HG03571 (cell line): ENCODE data around the gene DCLK1.
"Not testable (repeated sequence)": the region's sequence is repeated elsewhere in the genome, so short reads cannot be mapped to it uniquely, and the experiment has no call there.

Source experiments
- ATAC-seq: cut with Tn5 transposase; IDR thresholded peaks from one replicate; pipeline ENCODE4 v1.9.1; 2021; ENCODE audit not compliant: unreplicated experiment

Gene DCLK1

GRCh38 chr13:36131931-36132297 lies 732 bp upstream of the DCLK1 start:
- no peak for ATAC-seq

DNA sequence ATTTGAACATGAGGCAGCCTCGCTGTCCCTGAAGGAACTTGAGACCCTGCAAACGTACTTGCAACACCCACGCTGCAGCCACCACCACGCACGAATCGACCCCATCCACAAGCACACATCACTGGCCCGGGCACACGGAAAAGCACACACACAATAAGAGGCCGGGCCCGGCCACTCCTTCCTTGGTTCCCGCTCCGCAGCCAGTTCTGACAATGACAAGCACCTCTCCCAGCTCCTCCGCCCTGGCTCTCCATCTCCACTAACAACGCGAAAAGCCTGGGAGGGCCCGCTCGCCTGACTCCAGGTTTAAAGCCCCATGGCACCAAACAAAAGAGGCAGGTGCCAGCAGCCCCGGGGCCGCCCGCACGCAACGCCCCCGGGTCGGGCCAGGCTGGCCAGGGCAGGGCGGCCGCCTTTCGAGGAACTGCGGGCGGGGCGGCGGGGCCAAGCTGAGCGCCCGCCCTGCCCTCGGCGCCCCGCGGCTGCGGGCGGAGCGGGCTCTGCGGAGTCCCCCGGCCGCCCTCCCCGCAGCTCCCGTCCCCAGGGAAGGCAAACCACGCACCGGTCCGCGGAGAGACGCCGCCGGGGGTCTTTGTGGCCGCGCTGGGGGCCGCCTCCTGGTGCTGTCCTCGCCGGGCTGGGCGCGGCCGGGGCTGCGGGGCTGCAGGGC lies 495 bp downstream of the DCLK1 start:
- no peak for ATAC-seq

- no peak for ATAC-seq
Measured at GRCh38 chr13:36130193-36130551, 1.0 kb downstream of the DCLK1 start.

DNA sequence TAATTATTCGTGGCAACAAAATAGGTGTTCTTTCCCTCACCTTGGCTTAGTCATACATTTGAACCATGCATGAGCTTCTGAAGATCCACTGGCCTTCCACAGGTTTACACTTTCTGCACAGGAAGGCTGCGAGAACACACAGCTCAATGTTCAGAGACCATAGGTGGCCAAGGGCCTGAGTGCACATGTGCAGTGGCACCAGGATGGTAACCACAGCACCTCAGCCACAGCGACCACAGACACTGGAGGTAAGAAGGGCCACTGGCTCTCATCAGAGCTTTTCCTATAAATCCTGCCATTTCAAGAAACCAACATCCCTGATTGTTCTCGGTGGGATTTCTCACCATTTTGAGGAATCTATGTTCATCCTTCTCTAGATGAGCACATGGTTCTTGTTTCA lies 1.6 kb downstream of the DCLK1 start:
- ATAC-seq = no peak

DNA sequence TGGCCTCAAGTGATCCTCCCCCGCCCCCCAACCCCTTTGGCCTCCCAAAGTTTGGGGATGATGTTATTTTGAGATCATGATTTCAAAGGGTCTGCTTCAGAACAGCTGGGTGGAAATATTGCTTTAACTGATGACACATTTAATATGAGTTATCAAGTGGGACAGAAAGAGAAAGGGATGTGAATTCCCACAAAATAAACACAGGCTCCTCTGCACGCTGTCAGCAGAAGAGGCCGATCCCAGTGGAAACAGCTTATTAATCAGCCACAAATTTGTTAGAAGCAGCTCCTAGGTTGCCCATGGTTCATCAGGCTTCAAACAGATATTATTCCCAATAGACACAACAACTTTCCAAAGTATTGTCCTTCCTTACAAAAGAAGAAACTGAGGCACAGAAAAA lies 4.7 kb downstream of the DCLK1 start:
- ATAC-seq = no peak

- ATAC-seq = no peak
Measured at GRCh38 chr13:36125841-36126240, 5.3 kb downstream of the DCLK1 start.

GRCh38 chr13:36124236-36124822 lies 6.9 kb downstream of the DCLK1 start:
- no peak for ATAC-seq

GRCh38 chr13:36115306-36115705 lies 15.9 kb downstream of the DCLK1 start:
- ATAC-seq = no peak

GRCh38 chr13:36114233-36114632 lies 16.9 kb downstream of the DCLK1 start:
- ATAC-seq = no peak

GRCh38 chr13:36108954-36109353 lies 22.2 kb downstream of the DCLK1 start:
- no peak for ATAC-seq

DNA sequence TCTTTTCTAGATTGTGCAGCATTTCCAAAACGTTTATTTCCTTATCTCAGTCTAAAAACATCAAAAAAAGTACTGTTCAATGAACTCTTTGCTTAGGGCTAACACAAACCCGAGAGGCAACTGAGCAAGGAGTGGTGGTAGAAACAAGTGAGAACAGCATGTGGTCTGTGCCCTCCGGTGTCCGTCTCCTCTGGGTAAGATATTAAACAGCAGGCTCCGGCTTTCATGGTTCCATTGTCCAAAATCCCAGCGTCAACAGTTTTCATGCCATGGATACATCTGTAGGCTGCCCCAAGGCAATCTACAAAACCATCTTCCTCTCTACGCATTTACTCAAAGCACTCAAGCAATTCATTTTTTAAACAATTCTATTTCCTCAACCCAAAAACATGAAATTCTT lies 22.8 kb downstream of the DCLK1 start:
- no peak for ATAC-seq

DNA sequence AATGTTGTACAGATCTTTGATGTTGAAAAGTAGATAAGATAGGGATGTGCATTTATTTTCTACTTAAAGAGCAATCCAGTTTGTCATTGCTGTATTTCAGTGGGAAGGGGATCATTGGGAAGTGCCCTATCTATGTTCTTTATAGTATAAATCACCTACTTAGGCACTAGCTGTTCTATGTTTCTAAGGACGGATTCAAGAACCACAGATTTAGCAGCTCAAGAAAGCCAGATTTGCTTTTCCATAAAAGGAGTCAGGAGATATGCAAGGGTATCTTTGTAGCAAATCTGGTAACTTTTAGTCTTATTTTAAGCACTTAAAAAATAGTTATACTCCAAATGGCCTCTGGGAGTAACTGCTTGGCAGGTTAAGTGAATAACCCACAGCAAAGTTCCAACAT lies 23.7 kb downstream of the DCLK1 start:
- no peak for ATAC-seq

DNA sequence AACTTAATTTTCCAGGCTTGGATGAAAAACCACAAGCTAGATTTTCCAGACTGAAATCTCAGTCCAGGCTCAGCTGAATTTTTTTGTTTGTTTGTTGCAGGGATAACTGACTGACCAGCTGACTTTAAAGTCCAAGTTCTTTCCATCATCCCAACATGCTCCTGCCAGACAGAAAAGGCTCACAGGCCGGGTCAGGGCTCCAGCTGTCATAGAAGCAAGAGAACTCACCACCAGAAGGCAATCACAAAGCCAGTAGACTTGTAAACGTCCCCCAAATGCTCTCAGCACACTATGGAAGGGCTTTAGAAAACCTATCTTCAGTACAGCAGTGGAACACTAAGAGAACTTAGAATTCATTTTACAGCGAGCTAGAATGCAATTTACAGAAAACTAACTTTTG lies 25.5 kb downstream of the DCLK1 start:
- ATAC-seq = no peak

- ATAC-seq = no peak
Measured at GRCh38 chr13:36102721-36103120, 28.5 kb downstream of the DCLK1 start.

- not testable (repeated sequence) for ATAC-seq
Measured at GRCh38 chr13:36101907-36102306, 29.3 kb downstream of the DCLK1 start.

- no peak for ATAC-seq
Measured at GRCh38 chr13:36101157-36101556, 30.0 kb downstream of the DCLK1 start.

DNA sequence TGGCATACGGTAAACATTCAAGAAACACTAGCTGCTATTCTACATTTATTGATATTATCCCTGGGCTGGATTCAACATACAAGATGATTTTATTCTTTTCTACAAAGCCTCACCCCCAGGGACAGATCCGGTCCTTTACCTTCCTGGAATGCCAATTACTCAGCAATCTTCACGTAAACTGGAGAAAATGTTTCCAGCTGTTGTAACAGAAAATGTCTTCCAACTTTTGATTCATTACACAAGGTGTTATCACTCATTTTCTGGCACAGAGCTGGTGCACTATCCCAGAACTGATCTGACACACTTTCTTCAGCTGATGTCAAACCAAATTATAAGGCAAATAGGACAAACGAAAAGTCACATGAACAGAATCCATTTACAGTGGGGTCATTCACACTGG lies 33.1 kb downstream of the DCLK1 start:
- ATAC-seq = no peak

DNA sequence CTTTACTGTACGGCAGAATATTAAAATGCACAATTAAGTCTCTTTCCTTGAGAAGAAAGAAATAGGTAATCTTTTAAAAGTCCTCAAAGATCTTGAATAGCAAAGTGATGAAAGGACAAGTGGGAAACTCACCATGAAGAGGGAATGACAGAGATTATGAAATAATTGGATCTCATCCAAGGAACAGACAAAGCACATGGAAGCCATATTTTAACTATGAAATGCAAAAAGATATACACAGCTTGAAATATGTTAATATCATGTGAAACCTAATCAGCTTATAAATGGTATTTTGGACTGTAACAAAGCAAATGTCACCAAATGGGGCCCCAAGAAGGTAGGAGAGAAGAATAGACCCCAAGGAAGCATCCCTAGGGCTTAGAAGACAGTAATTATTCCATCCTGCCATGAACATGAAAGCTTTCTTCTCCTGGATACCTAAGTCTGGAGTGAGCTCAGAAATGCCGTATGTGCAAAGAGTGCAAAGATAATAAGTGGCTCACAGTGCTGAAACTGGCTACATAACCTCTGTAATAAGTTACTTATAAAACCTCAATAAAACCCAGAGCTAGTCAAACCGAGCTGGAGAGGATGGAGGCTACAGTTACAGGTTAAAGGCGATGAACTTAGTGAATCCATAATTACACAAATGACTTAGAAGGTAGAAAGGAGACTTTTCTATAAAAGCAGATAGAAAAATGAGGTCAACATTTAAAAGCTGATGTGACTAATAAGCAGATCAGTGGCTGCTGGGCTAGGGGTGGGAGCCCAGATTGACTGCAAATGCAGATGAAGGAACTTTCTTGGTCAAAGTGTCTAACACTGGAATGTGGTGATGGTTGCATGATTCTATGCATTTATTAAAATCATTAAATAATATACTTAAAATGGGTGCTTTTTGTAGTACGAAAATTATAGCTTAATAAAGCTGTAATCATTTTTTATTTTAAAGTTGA lies 34.4 kb downstream of the DCLK1 start:
- ATAC-seq = no peak

- ATAC-seq = no peak
Measured at GRCh38 chr13:36094478-36094877, 36.7 kb downstream of the DCLK1 start.

- ATAC-seq = no peak
Measured at GRCh38 chr13:36090592-36090991, 40.6 kb downstream of the DCLK1 start.

DNA sequence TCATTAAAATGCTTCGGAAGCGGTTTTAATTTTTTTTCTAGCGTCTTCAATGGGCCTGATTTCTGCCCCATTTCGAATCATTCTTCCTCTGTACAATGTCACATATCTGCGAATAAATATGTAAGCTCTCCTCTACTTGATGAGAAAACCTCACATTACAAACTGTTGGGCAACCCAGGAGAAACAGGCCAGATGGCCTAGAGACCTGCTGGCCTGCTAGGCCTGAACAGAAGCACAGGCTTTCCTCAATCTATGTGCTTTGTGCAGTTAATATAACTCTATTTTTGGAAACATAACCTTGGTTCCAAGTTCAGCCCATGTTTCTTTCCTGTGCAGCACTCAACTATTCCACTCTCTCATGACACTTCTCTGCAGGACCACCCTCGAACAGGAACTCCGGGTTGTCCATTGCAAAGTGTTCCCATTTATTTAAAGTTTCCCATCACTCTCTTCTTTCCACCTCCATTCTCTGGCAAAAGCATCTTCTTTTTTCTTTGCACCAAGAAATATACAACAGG lies 42.0 kb downstream of the DCLK1 start:
- ATAC-seq = no peak

- ATAC-seq = no peak
Measured at GRCh38 chr13:36088463-36088862, 42.7 kb downstream of the DCLK1 start.
